ENCODE measurements around the gene OSBPL1A. TPM values are rescaled to one million over a fixed set of nuclear protein-coding genes. Genes with fewer than 3 reads are reported as not detected.

The OSBPL1A gene
- 74.9 and 77.1 TPM in 2 replicates for total RNA-seq (2021; fragmentation: NEBNext Ultra II Directional; extraction: Animal tissue kit (Norgen Biotek cat#: 25700))
- polyA plus RNA-seq (2011; rRNA removed) = 29.9 and 53.2 TPM in 2 replicates
- 55.1 TPM for polyA plus RNA-seq (2011; cell fraction: cytosol; rRNA removed)
- polyA plus RNA-seq (2011; cell fraction: nucleus; rRNA removed) = 45.3 TPM
- 66.7 to 94.5 TPM (median 73.0 TPM) in 4 replicates for polyA plus RNA-seq (2012, experiment 1 of 2)
- 22.1 TPM for polyA plus RNA-seq (2012, experiment 2 of 2)
- 65.7 TPM for polyA plus RNA-seq (2013, experiment 1 of 2)
- polyA plus RNA-seq (2013, experiment 2 of 2) = 62.0 TPM
- polyA minus RNA-seq (2011; rRNA and poly(A)+ RNA removed) = 71.0 and 117 TPM in 2 replicates
- polyA minus RNA-seq (2011; cell fraction: cytosol; rRNA and poly(A)+ RNA removed) = 47.5 TPM
- polyA minus RNA-seq (2011; cell fraction: nucleus; rRNA and poly(A)+ RNA removed) = 77.0 TPM
- long read RNA-seq, experiment 1, full-length matches to known transcripts = 8 of 63 reads
- long read RNA-seq, experiment 1, partial matches to known transcripts = 27 of 63 reads
- long read RNA-seq, experiment 1, other reads (novel, unspliced or antisense) = 28 of 63 reads
- long read RNA-seq, experiment 2, full-length matches to known transcripts = 4 of 29 reads
- long read RNA-seq, experiment 2, partial matches to known transcripts = 10 of 29 reads
- long read RNA-seq, experiment 2, other reads (novel, unspliced or antisense) = 15 of 29 reads

- H3K23me2 ChIP-seq (ENCODE audit: low read depth, low read length) = peaks cover 8% of the 10 kb centered on the region
- no peaks in the 10 kb centered on the region for H3K9me3 ChIP-seq (ENCODE audit: insufficient read depth in 2 of 2, low read depth in 1 of 2, low read length in 1 of 2)
- 1% methylated on average over 22 of the region's 55 CpGs; no CpG with 5 or more reads in 1 of the 2 experiments for WGBS, 2 experiments (ENCODE audit: extremely low coverage in 1 of 2, insufficient coverage in 1 of 2, insufficient read length in 1 of 2, insufficient replicate concordance in 2 of 2, low coverage in 1 of 2, low lambda C conversion rate in 2 of 2, missing lambda C conversion rate in 1 of 2)
- no peaks in the 10 kb centered on the region for H3K36me3 ChIP-seq (ENCODE audit: control insufficient read depth in 2 of 4, insufficient read depth in 4 of 4, low read length in 3 of 4)
- CTCF ChIA-PET (ENCODE audit: partially characterized antibody) = interaction anchor here (1.3 to 2.8 kb wide), 7 partner anchors 9 to 38 kb away, joined by 4 to 18 read pairs (median 6); no protein-coding TSS in a partner anchor
- H3K4me2 ChIP-seq (ENCODE audit: insufficient read depth in 1 of 2, low read depth in 2 of 2, low read length in 2 of 2) = peak within 1 kb of the TSS; percentile 91 to 94
- H3K56ac ChIP-seq (replicated peaks; ENCODE audit: insufficient read length, low read depth, low read length) = peak within 1 kb of the TSS; percentile 97
- H4K5ac ChIP-seq (ENCODE audit: insufficient read length, low read depth, low read length) = peak within 1 kb of the TSS; percentile 68
- no peak within 1 kb of the TSS for H3K23ac ChIP-seq (ENCODE audit: insufficient read length)
- peak within 1 kb of the TSS; percentile 92 for H2BK120ac ChIP-seq (replicated peaks; ENCODE audit: low read depth, low read length)
- H3K4me3 ChIP-seq (ENCODE audit: extremely low read depth in 1 of 4, insufficient read depth in 2 of 4, low read depth in 3 of 4, low read length in 4 of 4) = peak within 1 kb of the TSS; percentile 64 to 94 (median 92)
- H2BK15ac ChIP-seq (ENCODE audit: low read length) = 0 out of 2 replicates have a peak within 1 kb of the TSS, but pooled peaks have one; percentile 40
- peaks cover 3% of the 10 kb centered on the region; the same call in 1 of the 2 replicates for H3K79me1 ChIP-seq (ENCODE audit: low read depth, low read length)
- DNase-seq (ENCODE audit: low read depth in 1 of 2, low spot score in 2 of 2) = peak; percentile 89 to 94
- H4K8ac ChIP-seq (ENCODE audit: extremely low read depth, insufficient read depth, low read length) = peak within 1 kb of the TSS; percentile 96
- POLR2A ChIA-PET (ENCODE audit: partially characterized antibody) = interaction anchor here (0.8 to 3.3 kb wide), 17 partner anchors 8 to 263 kb away, joined by 3 to 20 read pairs (median 5); partner anchors contain the start of genes CABYR and IMPACT
- peaks cover 0 to 44% of the 10 kb centered on the region in 2 experiments; a peak in 3 of 4 replicates for H3K79me2 ChIP-seq (ENCODE audit: control insufficient read depth in 1 of 2, insufficient read depth in 2 of 2, low read length in 2 of 2)
- peaks cover 0 to 3% of the 10 kb centered on the region in 2 experiments for H4K20me1 ChIP-seq (replicated peaks in 1 of 2; ENCODE audit: control insufficient read depth in 1 of 2, insufficient read depth in 2 of 2, low read length in 2 of 2)
- peaks cover 4 to 9% (median 6%) of the 10 kb centered on the region in 4 experiments; a peak in 6 of 7 replicates for H3K4me1 ChIP-seq (replicated peaks in 1 of 4; ENCODE audit: control insufficient read depth in 3 of 4, insufficient read depth in 4 of 4, low read length in 3 of 4)
- H3K9ac ChIP-seq (replicated peaks in 1 of 4; ENCODE audit: extremely low read depth in 1 of 4, low read depth in 3 of 4, low read length in 3 of 4) = peak within 1 kb of the TSS; percentile 73 to 88 (median 84)
- H3K14ac ChIP-seq (ENCODE audit: insufficient read length) = peak within 1 kb of the TSS; percentile 85
- 0 out of 2 replicates have a peak within 1 kb of the TSS, but pooled peaks have one; percentile 21 for H2BK20ac ChIP-seq (ENCODE audit: low read length)
- H3K27ac ChIP-seq (ENCODE audit: low read depth, low read length) = peak within 1 kb of the TSS; percentile 88
- H2BK5ac ChIP-seq (ENCODE audit: low read depth, low read length) = peak within 1 kb of the TSS; percentile 95
- peak within 1 kb of the TSS; percentile 100 for H3K4ac ChIP-seq (replicated peaks; ENCODE audit: insufficient read length, low read depth, low read length)
- H2BK12ac ChIP-seq (ENCODE audit: low read depth, low read length) = peak within 1 kb of the TSS; percentile 99
- peak within 1 kb of the TSS; percentile 99 for H4K91ac ChIP-seq (replicated peaks; ENCODE audit: insufficient read length, low read length)
- H2AK5ac ChIP-seq (ENCODE audit: low read depth, low read length) = peak within 1 kb of the TSS; percentile 92; the same call in 1 of the 2 replicates
- peak; percentile 72 for FAIRE-seq
- H3K27me3 ChIP-seq (replicated peaks in 1 of 4; ENCODE audit: control insufficient read depth in 3 of 4, extremely low read depth in 1 of 4, insufficient read depth in 3 of 4, low read length in 3 of 4) = no peaks in the 10 kb centered on the region; a peak in 1 of 7 replicates
- H3K18ac ChIP-seq (ENCODE audit: extremely low read depth, low read length) = peak within 1 kb of the TSS; percentile 97
- peak within 1 kb of the TSS; percentile 77; the same call in 1 of the 2 replicates for H2AFZ ChIP-seq (ENCODE audit: low read length)
- TF ChIP-seq FOSL1 (IDR thresholded peaks at IDR 0.05; ENCODE audit: insufficient read depth, low read depth, low read length) = no peak
- TF ChIP-seq NRF1 (IDR thresholded peaks at IDR 0.05; ENCODE audit: low read depth, low read length) = no peak
- TF ChIP-seq SIX5 (IDR thresholded peaks at IDR 0.05; ENCODE audit: low read depth, low read length) = no peak
- peak; percentile 39 for TF ChIP-seq ASH2L (IDR thresholded peaks at IDR 0.05; ENCODE audit: low read length)
- TF ChIP-seq HDAC2 (IDR thresholded peaks at IDR 0.05; ENCODE audit: borderline replicate concordance in 1 of 2, low read depth in 2 of 2, low read length in 2 of 2) = peak; percentile 80 to 90; a peak in 1 of 4 replicates
- no peak for TF ChIP-seq HDAC6 (IDR thresholded peaks at IDR 0.05; ENCODE audit: low read depth, low read length)
- TF ChIP-seq TAF7 (optimal IDR thresholded peaks at IDR 0.05; ENCODE audit: borderline replicate concordance, low read depth, low read length) = peak; percentile 49
- TF ChIP-seq EGR1 (IDR thresholded peaks at IDR 0.05; ENCODE audit: borderline replicate concordance, low read depth, low read length) = peak; percentile 87
These were observed at the start of gene OSBPL1A for GRCh38 chr18:24397694-24398368. Gene OSBPL1A (minus strand): TSS chr18:24397824. CDS start chr18:24377533, 20,291 bp downstream.
